HG03139 (cell line): ENCODE measurements around the gene ADAMTS12.

Source experiments
- ATAC-seq: cut with Tn5 transposase; IDR thresholded peaks from one replicate; pipeline ENCODE4 v1.9.1; 2021; ENCODE audit not compliant: unreplicated experiment

The ADAMTS12 gene

DNA sequence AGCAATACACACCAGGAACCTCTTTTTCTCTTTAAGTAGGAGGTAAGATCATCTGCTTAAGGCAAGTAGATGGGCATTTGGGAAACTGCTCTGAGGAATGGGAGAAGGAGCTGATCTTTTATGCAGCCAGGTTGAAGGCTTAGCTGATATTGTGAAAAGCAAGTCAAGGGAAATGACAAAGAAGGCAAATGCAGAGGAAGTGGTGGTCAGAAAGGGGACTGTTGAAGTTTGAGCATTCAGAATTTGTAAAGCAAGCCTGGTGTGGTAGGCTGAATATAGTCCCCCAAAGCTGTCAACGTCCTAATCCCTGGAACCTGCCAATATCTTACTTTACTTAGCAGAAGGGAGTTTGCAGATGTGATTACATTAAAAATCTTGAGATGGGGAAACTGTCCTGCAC is 128.9 kb downstream of the ADAMTS12 start:
- no peak for ATAC-seq

DNA sequence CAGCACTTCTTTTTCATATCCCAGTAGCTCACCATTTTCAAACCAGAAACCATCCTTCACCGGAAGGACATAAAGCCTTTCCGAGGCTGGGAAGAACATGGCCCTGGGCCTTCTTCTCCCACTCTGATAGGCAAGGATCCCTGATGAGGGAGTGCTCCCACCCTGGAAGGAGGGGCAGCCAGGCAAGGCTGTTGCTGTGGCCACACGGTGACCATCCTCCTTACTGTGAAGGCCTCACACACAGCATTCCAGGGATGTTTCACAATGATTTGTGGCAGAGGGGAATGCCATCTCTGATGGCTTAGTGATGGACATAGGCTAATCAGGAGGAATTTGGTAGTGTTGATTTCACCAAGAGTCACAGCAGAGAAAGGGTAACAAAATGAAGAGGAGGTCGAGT is 130.7 kb downstream of the ADAMTS12 start:
- ATAC-seq, result no peak

DNA sequence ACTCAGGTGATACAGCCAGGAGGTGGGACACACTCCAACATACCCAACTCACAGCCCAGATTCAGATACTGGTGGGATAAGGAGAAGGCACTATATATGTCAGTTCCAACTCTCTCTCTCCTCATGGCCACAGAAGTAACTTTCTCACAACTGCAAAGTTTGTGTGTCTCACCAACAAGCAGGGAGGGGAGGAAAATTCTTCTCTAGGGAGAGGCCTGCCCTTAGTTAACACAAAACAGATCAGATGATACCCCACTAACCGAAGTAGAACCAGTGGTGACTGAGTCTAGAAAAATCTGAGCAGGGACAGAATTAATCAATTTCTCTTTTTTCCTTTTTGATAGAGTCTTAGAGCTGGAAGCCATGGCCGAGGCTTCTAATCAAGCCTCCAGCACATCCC is 133.1 kb downstream of the ADAMTS12 start:
- ATAC-seq, result no peak

DNA sequence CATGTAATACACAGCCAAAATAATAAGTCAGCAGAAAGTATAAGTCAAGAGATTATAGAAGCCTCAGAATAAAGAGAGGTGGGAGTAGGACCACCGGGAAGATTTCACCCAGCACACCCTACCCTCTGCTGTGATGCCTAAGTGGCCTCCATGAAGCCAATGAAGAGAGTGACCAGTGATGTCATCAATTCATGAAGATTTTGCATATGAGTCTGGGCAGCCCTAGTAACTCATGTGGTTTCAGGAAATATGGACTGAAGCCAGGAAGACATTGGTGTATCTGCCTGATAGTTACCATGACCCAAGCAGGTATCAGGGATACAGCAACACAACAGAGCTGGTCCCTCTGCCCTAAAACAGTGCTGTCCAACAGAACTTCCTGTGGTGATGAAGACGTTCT is 135.3 kb downstream of the ADAMTS12 start:
- no peak for ATAC-seq

DNA sequence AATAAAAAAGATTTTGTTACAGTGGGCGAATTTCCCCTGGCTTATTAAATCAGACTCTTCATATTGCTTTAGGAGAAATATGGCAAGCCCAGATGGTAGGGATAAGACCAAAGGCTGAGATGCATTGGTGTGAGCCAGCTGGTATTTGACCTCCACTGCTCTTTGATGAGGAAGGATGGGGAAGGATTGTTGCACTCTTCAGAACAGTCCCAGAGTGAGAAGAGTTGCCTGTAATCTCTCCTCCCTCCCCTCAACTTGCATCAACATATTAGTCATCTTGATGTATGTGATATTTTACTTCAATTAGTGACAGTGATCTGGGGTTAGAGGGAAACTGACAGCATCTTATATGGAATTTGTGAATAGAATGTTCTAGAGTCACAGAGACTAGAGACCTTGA is 136.6 kb downstream of the ADAMTS12 start:
- ATAC-seq, result no peak

DNA sequence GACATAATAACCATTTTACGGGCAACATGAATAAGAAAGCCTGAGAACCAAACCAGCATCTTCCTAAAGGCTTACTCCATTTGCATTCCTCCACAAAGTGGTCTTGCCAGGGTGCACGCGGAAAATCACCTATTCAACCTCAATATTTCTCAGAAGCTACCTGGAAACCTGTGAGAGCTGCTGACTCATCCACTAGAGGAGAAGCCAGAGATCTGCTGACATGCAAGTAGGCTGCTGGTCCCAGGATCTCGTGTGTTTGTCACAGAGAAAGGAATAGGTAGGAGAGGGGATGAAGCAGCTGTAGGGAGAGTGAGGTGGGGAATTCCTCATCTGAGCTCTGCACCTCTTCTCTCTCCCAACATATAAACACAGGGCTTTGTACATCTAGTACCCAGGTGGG is 138.1 kb downstream of the ADAMTS12 start:
- ATAC-seq, result no peak

DNA sequence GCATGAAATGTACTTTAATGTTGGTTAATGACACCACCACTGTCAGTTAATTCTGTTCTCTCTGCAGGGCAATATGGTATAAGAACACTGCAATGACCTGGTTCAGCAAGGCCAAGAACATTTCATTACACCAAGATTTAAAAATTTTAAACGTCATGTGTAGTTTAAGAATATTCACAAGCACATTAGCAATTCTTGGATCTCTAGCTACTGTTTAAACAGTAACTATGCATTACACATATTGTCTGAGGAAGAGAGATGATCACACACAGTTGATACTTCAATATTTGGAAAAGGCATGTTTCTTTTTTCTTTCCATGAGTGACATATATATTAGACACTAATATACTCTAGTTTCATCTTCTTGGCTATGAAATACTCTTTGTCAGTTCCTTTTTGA is 143.0 kb downstream of the ADAMTS12 start:
- ATAC-seq, result no peak

DNA sequence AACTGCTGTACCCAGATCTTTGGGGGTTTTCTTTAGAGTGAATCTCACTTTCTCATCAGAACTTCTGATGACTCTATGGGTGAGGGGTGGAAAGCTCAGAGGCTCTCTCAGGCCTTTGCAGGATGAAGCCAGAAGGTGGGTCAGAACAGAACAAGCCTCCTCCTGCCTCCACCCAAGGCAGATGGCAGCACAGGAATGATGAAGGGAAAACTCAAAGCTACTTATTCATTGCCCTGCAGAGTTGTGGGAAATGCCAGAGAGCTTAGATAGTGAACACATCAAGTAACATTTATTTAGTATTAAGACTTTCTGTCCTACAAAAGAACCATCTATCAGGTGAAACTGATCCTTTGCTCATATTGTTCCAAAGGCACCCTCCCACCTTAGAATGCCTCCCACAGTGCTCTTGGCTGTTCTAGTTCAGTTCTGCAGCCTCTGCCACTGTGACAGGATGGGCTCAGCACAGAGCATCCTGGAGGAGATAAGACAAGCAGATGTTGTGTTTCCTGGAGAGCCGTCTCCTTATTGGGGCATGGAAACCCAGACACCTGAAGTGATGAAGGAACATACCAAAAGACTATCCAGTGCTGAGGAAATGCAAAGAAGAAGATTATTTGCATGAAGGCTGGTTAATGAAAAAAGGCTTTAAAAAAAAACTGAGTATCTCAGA is 146.6 kb downstream of the ADAMTS12 start:
- ATAC-seq, result no peak

DNA sequence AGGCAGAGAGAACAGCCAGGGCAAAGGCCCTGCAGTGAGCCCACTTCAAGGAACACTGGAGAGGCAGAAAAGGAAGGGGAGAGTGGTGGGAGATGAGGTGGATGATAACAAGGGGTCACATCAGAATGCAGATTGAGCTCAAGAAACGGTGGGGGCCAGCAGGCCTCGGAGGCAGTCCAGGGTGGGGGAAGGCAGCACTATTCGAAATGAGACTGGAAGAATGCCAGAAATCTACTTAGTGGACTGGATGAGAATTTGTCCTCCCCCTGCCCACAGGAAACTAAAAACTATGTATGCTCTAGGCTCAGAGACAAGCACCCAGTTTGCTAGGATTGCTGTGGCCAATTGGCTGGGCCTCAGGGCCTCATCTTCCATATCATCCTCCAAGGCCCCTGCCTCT is 148.7 kb downstream of the ADAMTS12 start:
- ATAC-seq, result no peak

DNA sequence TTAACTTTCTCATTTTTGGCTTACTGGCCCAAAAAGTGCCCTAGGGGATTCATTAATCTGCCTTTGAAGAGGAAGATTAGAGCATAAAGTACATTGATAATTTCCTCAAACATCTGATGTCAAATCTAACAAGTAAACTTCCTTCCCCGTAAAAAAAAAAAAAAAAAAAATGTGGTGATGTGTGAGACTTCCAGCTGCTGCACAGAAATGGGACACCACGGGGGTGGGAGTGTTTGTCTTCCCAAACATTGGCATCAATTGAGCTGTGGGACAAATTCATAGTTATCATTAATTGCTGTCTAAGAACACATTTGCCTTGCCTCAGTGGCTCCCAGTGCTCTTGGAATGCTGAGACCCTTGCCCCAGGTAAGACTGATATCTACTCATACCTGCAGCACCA is 149.6 kb downstream of the ADAMTS12 start:
- no peak for ATAC-seq

DNA sequence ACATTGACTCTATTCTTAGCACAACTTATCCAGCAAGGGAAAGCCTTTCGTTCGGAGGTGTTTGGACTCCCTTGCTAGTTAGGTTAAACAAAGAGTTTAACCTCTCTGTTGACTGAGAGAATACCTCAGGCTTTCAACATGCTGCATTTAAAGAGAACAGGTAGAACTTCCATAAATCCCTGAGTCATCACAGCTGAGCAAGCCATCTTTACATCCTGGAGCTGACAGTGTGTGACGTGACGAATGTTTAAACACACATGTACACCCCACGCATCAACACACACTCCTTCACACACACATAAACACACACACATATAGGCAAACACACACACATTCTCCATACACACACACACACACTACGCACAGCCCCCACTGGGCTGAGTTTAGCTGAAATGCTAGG is 152.8 kb downstream of the ADAMTS12 start:
- no peak for ATAC-seq

DNA sequence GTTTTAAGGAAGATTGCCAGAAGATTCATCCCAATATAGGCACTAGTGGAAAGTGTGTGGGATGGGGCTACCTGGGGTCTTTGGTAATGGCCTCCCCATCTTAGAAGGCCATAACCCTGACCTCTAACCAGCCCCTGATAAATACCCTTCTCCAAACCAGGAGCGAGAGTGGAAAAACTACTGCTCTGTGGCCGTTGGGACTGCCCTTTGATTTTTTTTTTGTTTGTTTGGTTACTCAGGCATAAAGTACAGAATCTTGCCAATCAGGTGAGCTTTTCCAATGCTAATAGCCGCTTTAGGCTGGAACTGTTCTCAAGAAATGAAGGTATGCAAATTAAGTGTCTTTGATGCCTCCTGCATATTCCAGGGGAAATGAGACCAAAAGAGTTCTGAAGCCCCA is 153.7 kb downstream of the ADAMTS12 start:
- no peak for ATAC-seq

DNA sequence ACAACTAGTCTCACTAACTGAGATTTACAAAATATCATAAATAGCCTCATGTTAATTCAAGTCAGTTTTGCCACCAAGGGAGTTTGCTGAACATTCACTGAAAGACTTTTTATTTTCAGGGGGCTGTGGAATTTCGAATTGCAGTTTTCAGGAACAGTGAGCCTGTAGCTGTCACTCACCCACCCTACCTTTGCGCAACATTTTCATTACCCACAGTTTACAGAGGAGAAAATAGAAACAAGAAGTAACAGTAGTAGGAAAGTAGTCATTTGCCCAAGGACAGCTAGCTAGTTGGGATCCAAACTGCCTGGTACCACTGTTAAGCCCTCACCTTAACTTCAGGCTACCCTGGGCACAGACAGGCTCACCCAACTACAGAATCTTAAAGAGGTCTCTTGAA is 154.1 kb downstream of the ADAMTS12 start:
- ATAC-seq, result no peak

DNA sequence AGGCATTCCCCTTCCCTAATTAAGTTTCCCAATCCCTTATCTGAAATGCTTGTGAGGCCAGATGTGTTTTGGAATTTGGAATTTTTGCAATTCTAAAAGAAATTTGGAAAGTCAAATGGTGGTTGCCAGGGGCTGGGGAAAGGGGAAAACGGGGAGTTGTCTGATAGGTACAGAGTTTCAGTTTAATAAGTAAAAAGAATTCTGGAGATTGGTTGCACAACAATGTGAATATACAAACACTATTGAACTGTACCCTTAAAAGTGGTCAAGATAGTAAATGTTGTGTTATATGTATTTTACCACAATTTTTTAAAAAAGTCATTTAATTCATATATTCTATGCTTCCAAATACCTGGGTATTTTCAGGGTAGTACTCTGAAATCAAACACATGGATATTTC is 154.5 kb downstream of the ADAMTS12 start:
- ATAC-seq, result no peak

DNA sequence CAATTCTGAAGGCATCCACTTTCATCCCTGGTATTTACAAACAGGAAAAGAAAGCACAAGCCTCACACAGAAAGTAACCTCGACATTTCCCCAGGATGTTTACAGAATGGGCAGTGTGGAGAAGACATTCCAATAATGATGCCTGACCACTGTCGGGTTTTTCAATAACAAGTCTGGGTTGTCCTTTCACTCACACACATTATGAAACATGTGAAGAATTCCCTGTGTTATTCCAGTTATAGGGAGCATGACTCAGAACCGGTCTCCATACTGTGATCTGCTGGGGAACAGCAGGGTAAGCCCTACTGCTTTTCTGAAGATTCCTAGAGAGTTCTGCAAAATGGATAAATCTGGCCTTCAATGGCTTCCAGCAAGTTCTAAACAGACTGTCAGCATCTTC is 155.3 kb downstream of the ADAMTS12 start:
- ATAC-seq, result no peak

DNA sequence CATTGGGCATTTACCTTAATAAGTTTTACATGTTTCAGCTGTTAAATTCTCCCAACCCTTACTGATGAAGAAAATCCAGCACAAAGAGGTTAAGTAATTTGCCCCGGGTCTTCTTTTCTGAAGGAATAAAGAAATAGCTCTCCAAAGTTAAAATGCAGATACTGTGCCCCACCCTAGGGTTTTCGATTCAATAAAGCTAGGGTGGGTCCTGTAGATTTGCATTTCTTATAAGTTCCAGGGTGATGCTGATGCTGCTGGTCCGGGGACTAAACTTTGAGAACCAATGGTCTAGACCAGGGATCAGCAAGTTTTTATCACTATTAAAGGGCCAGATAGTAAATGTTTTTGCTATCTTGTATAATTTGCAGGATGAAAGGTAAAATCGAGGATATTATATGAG is 156.7 kb downstream of the ADAMTS12 start:
- no peak for ATAC-seq

DNA sequence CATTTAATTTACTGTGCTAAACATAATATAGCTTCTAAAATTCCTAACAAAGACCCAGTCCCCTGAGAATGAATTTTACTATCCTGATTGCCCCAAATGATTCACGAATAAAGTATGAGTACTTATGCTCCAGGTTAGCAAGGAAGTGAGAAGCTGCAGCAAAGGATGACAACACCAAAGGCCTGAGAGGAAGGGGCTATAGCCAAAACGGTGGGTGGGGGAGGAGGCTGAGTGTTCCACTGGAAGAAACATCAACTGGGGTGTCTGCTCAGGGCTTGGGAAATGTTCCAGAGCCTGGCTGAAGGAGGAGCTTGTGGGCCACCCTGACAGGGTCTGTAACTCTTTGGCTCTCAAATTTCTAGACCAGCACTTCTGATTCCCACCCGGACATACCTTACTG is 157.3 kb downstream of the ADAMTS12 start:
- ATAC-seq, result no peak

DNA sequence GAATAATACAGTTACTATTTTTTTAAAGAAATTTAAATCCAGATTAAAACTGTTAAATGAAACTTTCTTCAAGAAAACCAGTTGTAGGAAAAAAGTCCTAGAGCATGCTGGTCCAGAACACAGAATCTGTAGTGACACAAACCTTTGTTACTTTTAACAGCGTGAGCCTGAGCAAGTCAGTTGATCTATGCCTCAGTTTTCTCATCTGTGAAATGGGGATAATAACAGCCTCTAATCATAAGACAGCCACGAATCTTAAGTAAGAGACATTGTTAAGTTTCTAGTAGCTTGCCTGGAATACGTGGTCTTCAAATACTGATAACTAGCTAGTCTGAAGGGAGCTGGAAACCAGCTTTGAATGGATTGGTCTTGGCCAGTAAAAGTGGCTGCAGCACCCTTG is 158.6 kb downstream of the ADAMTS12 start:
- ATAC-seq, result no peak

DNA sequence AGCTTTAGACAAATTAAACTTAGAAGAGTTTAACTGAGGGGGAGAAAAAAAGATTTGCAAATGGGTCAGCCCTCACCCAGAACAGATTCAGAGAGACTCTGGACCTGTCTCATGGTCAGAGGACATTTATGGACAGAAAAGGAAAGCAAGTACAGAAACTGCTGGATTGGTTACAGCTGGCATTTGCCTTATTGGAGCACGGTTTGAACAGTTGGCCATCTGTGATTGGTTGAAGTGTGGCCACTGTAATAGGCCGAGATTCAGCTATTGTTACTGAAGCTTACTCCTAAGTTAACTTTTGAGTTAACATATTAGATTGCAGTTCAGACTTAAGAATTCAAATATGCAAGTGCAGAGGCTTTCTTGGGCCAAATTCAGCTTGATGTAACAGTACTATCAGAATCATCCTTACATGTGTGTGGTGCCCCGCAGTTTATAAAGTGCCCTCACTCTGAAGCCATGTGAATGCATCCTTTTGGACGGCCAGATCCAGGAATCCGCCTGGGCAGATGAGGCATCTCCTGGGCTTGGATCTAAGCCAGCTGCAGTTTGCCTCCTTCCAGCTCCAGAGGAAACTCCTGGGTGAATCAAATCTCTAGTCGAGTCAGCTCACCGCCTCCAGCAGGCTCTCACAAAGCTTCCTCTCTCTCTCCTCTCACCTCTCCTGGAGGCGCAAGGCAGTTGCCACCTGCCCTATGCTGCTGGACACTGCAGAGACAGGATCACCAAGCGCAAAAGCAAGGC is 165.2 kb downstream of the ADAMTS12 start:
- no peak for ATAC-seq

DNA sequence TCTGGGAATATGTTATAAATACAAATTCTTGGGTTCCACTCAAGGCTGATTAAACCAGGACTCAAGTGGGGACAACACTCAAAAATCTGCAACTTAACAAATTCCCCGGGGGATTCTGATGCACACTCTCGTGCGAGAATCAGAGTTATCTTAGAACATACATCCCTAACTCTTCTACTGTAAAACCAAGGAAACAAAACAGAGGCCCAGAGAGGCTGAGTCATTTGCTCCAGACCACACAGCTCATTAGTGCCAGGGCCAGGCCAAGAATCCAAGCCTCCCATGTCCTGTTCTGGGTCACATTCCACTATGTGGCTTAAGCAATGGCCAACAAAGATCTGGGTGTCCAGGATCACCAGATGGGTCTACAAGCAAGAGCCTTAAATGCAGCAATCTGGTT is 166.0 kb downstream of the ADAMTS12 start:
- ATAC-seq, result no peak

DNA sequence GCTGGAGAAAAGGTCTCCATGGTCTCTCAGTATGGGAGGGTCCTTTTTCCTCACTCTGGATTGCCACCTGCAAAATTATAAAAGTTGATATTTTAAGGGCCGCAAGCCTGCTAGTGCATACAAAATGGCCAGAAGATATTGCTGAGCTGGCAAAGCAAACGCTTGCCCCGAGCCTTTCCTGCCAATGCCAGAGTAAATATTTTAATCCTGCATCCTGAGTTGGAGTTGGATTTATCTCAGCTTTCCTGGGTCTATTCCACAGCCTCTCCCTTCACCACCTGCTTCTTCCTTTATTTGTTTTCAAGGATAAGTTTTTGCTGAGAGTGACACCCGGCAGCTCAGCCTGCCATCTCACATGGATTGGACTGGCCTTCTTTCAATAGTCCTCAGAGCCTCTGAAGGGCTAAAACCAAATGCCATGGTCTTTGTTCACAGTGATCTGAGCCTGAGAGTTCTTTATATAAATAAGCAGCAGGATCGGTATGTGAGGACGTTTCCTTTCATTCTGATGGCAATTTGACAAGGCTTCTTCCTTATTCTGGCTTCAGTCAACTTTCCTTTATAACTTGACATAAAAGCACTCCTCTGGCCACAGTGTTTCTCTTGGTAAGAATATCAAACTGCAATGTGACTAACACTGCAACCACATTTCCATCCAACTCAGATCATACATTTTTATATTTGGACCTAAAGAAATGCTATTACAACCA is 170.1 kb downstream of the ADAMTS12 start:
- no peak for ATAC-seq

DNA sequence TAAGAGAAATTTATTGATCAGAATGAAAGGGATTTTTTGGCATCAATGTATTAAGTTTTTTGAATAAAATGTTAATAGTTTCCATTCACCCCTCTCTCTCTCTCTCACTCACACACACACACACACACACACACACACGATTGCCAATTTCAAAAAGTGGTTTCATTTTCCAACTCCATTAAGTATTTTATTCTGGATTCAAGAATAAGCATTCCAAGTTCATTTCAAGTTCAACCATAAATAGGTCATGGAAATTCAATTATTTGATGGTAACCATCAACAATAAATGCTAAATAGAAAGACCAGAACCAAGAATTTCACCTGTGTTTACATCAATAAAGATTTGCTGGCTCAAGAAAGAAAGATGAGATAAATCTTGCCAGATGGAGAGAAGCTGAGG is 171.6 kb downstream of the ADAMTS12 start:
- ATAC-seq, result no peak
